CD4-positive, alpha-beta T cell treated with Interferon alpha-2 for 1 hour (primary cell): ENCODE data around the gene HRCT1.
"Not testable (repeated sequence)": the region's sequence is repeated elsewhere in the genome, so short reads cannot be mapped to it uniquely, and the experiment has no call there.

ENCODE experiments used
- DNase-seq, 2 donors: peaks; one replicate each; pipeline ENCODE4 v3.0.0-alpha.2; 2020 to 2022

The HRCT1 gene

GRCh38 chr9:35905912-35906679 is at the start of gene HRCT1:
Gene HRCT1 (plus strand): TSS chr9:35906202. CDS start chr9:35906288, 86 bp downstream.
- DNase-seq, result no peak

GRCh38 chr9:35856206-35856605 is 49.8 kb upstream of the HRCT1 start:
- no peak for DNase-seq

- DNase-seq, result no peak
These were observed 49.1 kb upstream of the HRCT1 start for GRCh38 chr9:35856882-35857281.

GRCh38 chr9:35858458-35858857 is 47.5 kb upstream of the HRCT1 start:
- no peak for DNase-seq

- DNase-seq, result peak; percentile 13 to 47
These were observed 46.6 kb upstream of the HRCT1 start for GRCh38 chr9:35859310-35859989.

GRCh38 chr9:35859990-35860339 is 46.0 kb upstream of the HRCT1 start:
- no peak for DNase-seq

- no peak for DNase-seq
These were observed 44.7 kb upstream of the HRCT1 start for GRCh38 chr9:35861161-35861897.

- DNase-seq, result no peak
These were observed 43.7 kb upstream of the HRCT1 start for GRCh38 chr9:35862328-35862727.

GRCh38 chr9:35863583-35863982 is 42.4 kb upstream of the HRCT1 start:
- no peak for DNase-seq

GRCh38 chr9:35864695-35865255 is 41.2 kb upstream of the HRCT1 start:
- no peak for DNase-seq

GRCh38 chr9:35867538-35867937 is 38.5 kb upstream of the HRCT1 start:
- no peak for DNase-seq

- DNase-seq, result no peak
These were observed 37.1 kb upstream of the HRCT1 start for GRCh38 chr9:35868933-35869332.

GRCh38 chr9:35869621-35870216 is 36.3 kb upstream of the HRCT1 start:
- DNase-seq, result no peak

- no peak for DNase-seq
These were observed 35.6 kb upstream of the HRCT1 start, which contains the start of gene OR13J1 for GRCh38 chr9:35870351-35870923. Gene OR13J1 (minus strand): TSS chr9:35870401. CDS start chr9:35870401, 0 bp downstream.

- DNase-seq, result no peak
These were observed 34.5 kb upstream of the HRCT1 start for GRCh38 chr9:35871545-35871944.

- no peak for DNase-seq
These were observed 33.5 kb upstream of the HRCT1 start for GRCh38 chr9:35872505-35872904.

- peak; percentile 70 to 78 for DNase-seq
These were observed 23.6 kb upstream of the HRCT1 start for GRCh38 chr9:35882263-35882848.

- no peak for DNase-seq
These were observed 23.0 kb upstream of the HRCT1 start for GRCh38 chr9:35882996-35883395.

GRCh38 chr9:35884908-35885307 is 21.1 kb upstream of the HRCT1 start:
- not testable (repeated sequence) for DNase-seq

GRCh38 chr9:35891646-35892045 is 14.4 kb upstream of the HRCT1 start:
- DNase-seq, result no peak

- no peak for DNase-seq
These were observed 14.0 kb upstream of the HRCT1 start for GRCh38 chr9:35892051-35892450.

- no peak for DNase-seq
These were observed 9.4 kb upstream of the HRCT1 start for GRCh38 chr9:35896570-35896969.
